ENCODE data around the gene GHR. TPM values are rescaled to one million over a fixed set of nuclear protein-coding genes. Genes with fewer than 3 reads are reported as not detected.
"Not testable (repeated sequence)": the region's sequence is repeated elsewhere in the genome, so short reads cannot be mapped to it uniquely, and the experiment has no call there.

Gene GHR
- total RNA-seq, 1 donor from 2014 or later = 16.7 TPM

DNA sequence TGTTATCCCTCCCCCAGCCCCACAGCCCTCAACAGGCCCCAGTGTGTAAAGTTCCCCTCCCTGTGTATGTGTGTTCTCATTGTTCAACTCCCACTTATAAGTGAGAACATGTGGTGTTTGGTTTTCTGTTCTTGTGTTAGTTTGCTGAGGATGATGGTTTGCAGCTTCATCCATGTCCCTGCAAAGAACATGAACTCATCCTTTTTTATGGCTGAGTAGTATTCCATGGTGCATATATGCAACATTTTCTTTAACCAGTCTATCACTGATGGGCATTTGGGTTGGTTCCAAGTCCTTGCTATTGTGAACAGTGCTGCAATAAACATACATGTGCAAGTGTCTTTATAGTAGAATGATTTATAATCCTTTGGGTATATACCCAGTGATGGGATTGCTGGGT, 261.8 kb downstream of the GHR start:
- H3K36me3 ChIP-seq (ENCODE audit: control insufficient read depth in 3 of 3, insufficient read depth in 3 of 3, low read length in 3 of 3) = peaks cover 2 to 12% (median 9%) of the 10 kb centered on the region in 3 donors
- not testable (repeated sequence) for H3K27me3 ChIP-seq (ENCODE audit: control insufficient read depth in 3 of 3, insufficient read depth in 3 of 3, low read length in 3 of 3); H3K4me3 ChIP-seq (ENCODE audit: low read length in 3 of 3); H3K27ac ChIP-seq (ENCODE audit: low read depth, low read length); H3K9me3 ChIP-seq (ENCODE audit: control insufficient read depth in 3 of 3, low read length in 3 of 3); H3K9ac ChIP-seq (ENCODE audit: low read depth in 1 of 3, low read length in 3 of 3); H3K4me1 ChIP-seq (ENCODE audit: control insufficient read depth in 3 of 3, insufficient read depth in 3 of 3, low read length in 3 of 3)

DNA sequence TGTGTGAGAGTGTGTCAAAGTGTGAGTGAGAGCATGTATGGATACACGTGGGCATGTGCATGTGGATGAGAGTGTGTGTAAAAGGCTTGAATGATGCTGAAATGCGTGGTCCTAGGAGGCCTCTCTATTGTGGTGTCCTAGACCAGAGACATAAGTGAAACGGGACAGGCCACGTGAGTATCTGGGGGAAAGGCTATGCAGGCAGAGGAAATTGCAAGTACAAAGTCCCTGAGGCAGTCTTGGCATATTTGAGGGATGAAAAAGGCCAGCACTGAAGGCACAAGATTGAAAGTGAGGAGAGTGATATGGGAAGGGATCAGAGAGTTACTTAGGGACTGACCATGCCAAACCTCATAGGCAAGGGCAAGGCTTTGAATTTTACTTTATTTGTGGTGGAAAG, 266.2 kb downstream of the GHR start:
- no peaks in the 10 kb centered on the region for H3K27me3 ChIP-seq (ENCODE audit: control insufficient read depth in 3 of 3, insufficient read depth in 3 of 3, low read length in 3 of 3)
- no peaks in the 10 kb centered on the region for H3K9me3 ChIP-seq (ENCODE audit: control insufficient read depth in 3 of 3, low read length in 3 of 3)
- peaks cover 6 to 19% (median 18%) of the 10 kb centered on the region in 3 donors for H3K36me3 ChIP-seq (ENCODE audit: control insufficient read depth in 3 of 3, insufficient read depth in 3 of 3, low read length in 3 of 3)
- no peak overlapping the region for H3K27ac ChIP-seq (ENCODE audit: low read depth, low read length)
- H3K9ac ChIP-seq (ENCODE audit: low read depth in 1 of 3, low read length in 3 of 3) = no peak overlapping the region
- peaks cover 0 to 6% (median 4%) of the 10 kb centered on the region in 3 donors for H3K4me1 ChIP-seq (ENCODE audit: control insufficient read depth in 3 of 3, insufficient read depth in 3 of 3, low read length in 3 of 3)
- no peak overlapping the region for H3K4me3 ChIP-seq (ENCODE audit: low read length in 3 of 3)

DNA sequence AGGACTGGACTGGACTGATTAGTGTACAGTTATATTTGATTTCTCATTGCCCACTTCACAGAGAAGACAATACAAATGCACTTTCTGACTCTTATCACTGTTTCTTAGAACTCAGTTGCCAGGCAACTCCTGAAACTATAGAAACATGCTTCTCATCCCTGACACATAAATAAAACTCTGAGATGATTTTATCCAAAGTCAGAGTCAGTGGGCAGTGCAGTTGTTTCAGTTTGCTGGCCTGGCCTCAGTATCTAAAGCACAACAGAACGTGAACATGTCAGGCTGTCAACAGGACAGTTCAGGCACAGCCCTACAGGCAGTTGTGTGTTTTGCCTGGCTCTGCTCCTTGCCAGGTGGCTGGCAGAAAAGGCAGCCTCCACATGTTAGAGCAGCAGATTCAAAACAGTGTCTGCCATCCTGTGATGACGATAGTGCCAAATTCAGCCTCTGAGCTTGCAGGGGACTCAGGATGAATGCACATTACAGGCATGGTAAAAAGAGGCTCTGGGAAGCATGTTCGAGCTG, 268.2 kb downstream of the GHR start:
- Histone ChIP-seq H3K9me3 (ENCODE audit: control insufficient read depth in 3 of 3, low read length in 3 of 3) (no peaks in the 10 kb centered on the region), H3K36me3 (ENCODE audit: control insufficient read depth in 3 of 3, insufficient read depth in 3 of 3, low read length in 3 of 3) (peaks cover 6 to 30% (median 22%) of the 10 kb centered on the region in 3 donors), H3K4me3 (ENCODE audit: low read length in 3 of 3) (no peak overlapping the region), H3K27me3 (ENCODE audit: control insufficient read depth in 3 of 3, insufficient read depth in 3 of 3, low read length in 3 of 3) (no peaks in the 10 kb centered on the region), H3K27ac (ENCODE audit: low read depth, low read length) (peak overlapping the region; percentile 26), H3K4me1 (ENCODE audit: control insufficient read depth in 3 of 3, insufficient read depth in 3 of 3, low read length in 3 of 3) (peaks cover 0 to 6% (median 4%) of the 10 kb centered on the region in 3 donors), H3K9ac (ENCODE audit: low read depth in 1 of 3, low read length in 3 of 3) (no peak overlapping the region)

DNA sequence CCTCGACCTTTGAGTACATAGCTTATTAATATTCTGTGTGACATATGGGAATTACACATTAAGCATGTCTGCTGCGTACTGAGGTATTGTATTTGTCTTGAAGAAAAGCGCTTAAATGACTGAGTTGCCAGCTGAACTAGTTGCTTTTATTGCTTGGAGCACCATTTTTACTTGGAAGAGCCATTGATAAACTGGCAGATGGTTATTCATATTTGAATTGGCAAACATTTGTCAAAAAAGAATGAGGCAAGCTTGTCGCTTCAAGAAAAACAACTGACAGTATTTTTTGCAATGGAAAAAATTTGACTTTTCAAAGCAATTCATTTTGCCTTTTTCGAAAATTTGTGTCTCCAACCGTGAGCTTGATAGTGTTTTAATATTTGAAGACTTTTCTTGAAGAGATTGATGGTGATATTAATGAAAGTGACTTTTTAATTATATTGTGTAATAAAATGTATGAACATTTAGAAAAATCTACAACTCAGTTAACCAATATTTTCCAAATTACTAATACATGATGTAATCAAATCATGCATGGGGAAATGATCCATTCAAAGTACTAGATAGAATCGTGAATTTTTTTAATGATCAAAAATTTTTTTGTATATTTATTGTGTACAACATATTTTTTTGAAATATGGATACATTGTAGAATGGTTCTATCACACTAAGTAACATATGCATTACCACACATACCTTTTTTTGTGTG, 278.3 kb downstream of the GHR start:
- Histone ChIP-seq H3K9ac (ENCODE audit: low read depth in 1 of 3, low read length in 3 of 3) (no peak overlapping the region), H3K4me1 (ENCODE audit: control insufficient read depth in 3 of 3, insufficient read depth in 3 of 3, low read length in 3 of 3) (no peaks in the 10 kb centered on the region), H3K9me3 (ENCODE audit: control insufficient read depth in 3 of 3, low read length in 3 of 3) (peaks cover 0 to 8% (median 1%) of the 10 kb centered on the region in 3 donors), H3K4me3 (ENCODE audit: low read length in 3 of 3) (no peak overlapping the region), H3K36me3 (ENCODE audit: control insufficient read depth in 3 of 3, insufficient read depth in 3 of 3, low read length in 3 of 3) (peaks cover 3 to 32% (median 18%) of the 10 kb centered on the region in 3 donors), H3K27me3 (ENCODE audit: control insufficient read depth in 3 of 3, insufficient read depth in 3 of 3, low read length in 3 of 3) (no peaks in the 10 kb centered on the region), H3K27ac (ENCODE audit: low read depth, low read length) (no peak overlapping the region)

DNA sequence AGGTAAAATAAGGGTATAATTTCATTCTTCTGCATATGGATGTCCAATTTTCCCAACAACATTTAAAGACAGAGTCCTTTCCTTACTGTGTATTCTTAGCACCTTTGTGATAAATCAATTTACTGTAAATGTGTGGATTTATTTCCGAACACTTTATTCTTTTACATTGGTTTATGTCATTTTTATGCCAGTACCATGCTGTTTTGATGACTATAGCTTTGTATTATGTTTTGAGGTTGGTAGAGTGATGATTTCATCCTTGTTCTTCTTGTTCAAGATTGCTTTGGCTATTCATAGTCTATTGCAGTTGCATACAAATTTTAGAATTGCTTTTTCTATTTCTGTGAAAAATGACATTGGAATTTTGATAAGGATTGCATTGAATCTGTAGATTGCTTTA, 280.0 kb downstream of the GHR start:
- Histone ChIP-seq H3K27me3 (ENCODE audit: control insufficient read depth in 3 of 3, insufficient read depth in 3 of 3, low read length in 3 of 3) (no peaks in the 10 kb centered on the region), H3K9me3 (ENCODE audit: control insufficient read depth in 3 of 3, low read length in 3 of 3) (peaks cover 0 to 8% (median 1%) of the 10 kb centered on the region in 3 donors), H3K36me3 (ENCODE audit: control insufficient read depth in 3 of 3, insufficient read depth in 3 of 3, low read length in 3 of 3) (peaks cover 3 to 26% (median 18%) of the 10 kb centered on the region in 3 donors), H3K9ac (ENCODE audit: low read depth in 1 of 3, low read length in 3 of 3) (no peak overlapping the region), H3K4me3 (ENCODE audit: low read length in 3 of 3) (no peak overlapping the region), H3K27ac (ENCODE audit: low read depth, low read length) (no peak overlapping the region), H3K4me1 (ENCODE audit: control insufficient read depth in 3 of 3, insufficient read depth in 3 of 3, low read length in 3 of 3) (no peaks in the 10 kb centered on the region)

DNA sequence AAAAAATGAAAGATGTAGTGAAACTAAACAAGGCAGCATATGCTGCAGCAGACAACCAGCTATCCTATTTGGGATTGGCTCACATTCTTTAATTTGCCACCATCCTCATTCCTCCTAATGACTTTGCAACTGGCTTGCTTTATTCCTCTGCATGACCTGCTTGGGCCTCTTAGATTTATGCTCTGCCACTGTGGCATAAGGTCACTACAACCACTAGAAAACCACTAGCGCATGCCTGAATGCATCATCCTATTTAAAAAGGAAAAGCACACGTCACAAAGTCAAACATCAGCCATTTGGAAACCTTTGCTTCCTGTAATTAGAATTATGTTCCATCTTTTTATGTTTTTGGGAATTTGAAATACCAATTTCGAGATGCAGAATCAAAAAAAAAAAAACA, 292.5 kb downstream of the GHR start:
- H3K27ac ChIP-seq (ENCODE audit: low read depth, low read length) = no peak overlapping the region
- peaks cover 10 to 16% (median 15%) of the 10 kb centered on the region in 3 donors for H3K36me3 ChIP-seq (ENCODE audit: control insufficient read depth in 3 of 3, insufficient read depth in 3 of 3, low read length in 3 of 3)

DNA sequence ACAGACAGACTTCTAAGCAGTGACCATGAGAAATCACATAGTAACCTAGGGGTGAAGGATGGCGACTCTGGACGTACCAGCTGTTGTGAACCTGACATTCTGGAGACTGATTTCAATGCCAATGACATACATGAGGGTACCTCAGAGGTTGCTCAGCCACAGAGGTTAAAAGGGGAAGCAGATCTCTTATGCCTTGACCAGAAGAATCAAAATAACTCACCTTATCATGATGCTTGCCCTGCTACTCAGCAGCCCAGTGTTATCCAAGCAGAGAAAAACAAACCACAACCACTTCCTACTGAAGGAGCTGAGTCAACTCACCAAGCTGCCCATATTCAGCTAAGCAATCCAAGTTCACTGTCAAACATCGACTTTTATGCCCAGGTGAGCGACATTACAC, 295.4 kb downstream of the GHR start:
- Histone ChIP-seq H3K4me1 (ENCODE audit: control insufficient read depth in 3 of 3, insufficient read depth in 3 of 3, low read length in 3 of 3) (no peaks in the 10 kb centered on the region), H3K4me3 (ENCODE audit: low read length in 3 of 3) (no peak overlapping the region), H3K9me3 (ENCODE audit: control insufficient read depth in 3 of 3, low read length in 3 of 3) (no peaks in the 10 kb centered on the region), H3K36me3 (ENCODE audit: control insufficient read depth in 3 of 3, insufficient read depth in 3 of 3, low read length in 3 of 3) (peaks cover 10 to 15% (median 13%) of the 10 kb centered on the region in 3 donors), H3K27me3 (ENCODE audit: control insufficient read depth in 3 of 3, insufficient read depth in 3 of 3, low read length in 3 of 3) (no peaks in the 10 kb centered on the region), H3K27ac (ENCODE audit: low read depth, low read length) (no peak overlapping the region), H3K9ac (ENCODE audit: low read depth in 1 of 3, low read length in 3 of 3) (no peak overlapping the region)

More for the DNA sequence above, 292.5 kb downstream of the GHR start:
- Histone ChIP-seq H3K4me1 (ENCODE audit: control insufficient read depth in 3 of 3, insufficient read depth in 3 of 3, low read length in 3 of 3) (no peaks in the 10 kb centered on the region), H3K9me3 (ENCODE audit: control insufficient read depth in 3 of 3, low read length in 3 of 3) (no peaks in the 10 kb centered on the region), H3K9ac (ENCODE audit: low read depth in 1 of 3, low read length in 3 of 3) (no peak overlapping the region), H3K27me3 (ENCODE audit: control insufficient read depth in 3 of 3, insufficient read depth in 3 of 3, low read length in 3 of 3) (no peaks in the 10 kb centered on the region), H3K4me3 (ENCODE audit: low read length in 3 of 3) (no peak overlapping the region)

DNA sequence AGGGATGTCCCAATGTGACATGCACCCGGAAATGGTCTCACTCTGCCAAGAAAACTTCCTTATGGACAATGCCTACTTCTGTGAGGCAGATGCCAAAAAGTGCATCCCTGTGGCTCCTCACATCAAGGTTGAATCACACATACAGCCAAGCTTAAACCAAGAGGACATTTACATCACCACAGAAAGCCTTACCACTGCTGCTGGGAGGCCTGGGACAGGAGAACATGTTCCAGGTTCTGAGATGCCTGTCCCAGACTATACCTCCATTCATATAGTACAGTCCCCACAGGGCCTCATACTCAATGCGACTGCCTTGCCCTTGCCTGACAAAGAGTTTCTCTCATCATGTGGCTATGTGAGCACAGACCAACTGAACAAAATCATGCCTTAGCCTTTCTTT, 295.8 kb downstream of the GHR start:
- no peaks in the 10 kb centered on the region for H3K4me1 ChIP-seq (ENCODE audit: control insufficient read depth in 3 of 3, insufficient read depth in 3 of 3, low read length in 3 of 3)
- H3K27me3 ChIP-seq (ENCODE audit: control insufficient read depth in 3 of 3, insufficient read depth in 3 of 3, low read length in 3 of 3) = no peaks in the 10 kb centered on the region
- H3K4me3 ChIP-seq (ENCODE audit: low read length in 3 of 3) = no peak overlapping the region
- no peak overlapping the region for H3K9ac ChIP-seq (ENCODE audit: low read depth in 1 of 3, low read length in 3 of 3)
- peaks cover 10 to 15% (median 13%) of the 10 kb centered on the region in 3 donors for H3K36me3 ChIP-seq (ENCODE audit: control insufficient read depth in 3 of 3, insufficient read depth in 3 of 3, low read length in 3 of 3)
- H3K9me3 ChIP-seq (ENCODE audit: control insufficient read depth in 3 of 3, low read length in 3 of 3) = no peaks in the 10 kb centered on the region
- no peak overlapping the region for H3K27ac ChIP-seq (ENCODE audit: low read depth, low read length)

DNA sequence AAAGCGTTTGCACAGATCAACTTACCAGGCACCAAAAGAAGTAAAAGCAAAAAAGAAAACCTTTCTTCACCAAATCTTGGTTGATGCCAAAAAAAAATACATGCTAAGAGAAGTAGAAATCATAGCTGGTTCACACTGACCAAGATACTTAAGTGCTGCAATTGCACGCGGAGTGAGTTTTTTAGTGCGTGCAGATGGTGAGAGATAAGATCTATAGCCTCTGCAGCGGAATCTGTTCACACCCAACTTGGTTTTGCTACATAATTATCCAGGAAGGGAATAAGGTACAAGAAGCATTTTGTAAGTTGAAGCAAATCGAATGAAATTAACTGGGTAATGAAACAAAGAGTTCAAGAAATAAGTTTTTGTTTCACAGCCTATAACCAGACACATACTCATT, 297.0 kb downstream of the GHR start:
- H3K27ac ChIP-seq (ENCODE audit: low read depth, low read length) = no peak overlapping the region

DNA sequence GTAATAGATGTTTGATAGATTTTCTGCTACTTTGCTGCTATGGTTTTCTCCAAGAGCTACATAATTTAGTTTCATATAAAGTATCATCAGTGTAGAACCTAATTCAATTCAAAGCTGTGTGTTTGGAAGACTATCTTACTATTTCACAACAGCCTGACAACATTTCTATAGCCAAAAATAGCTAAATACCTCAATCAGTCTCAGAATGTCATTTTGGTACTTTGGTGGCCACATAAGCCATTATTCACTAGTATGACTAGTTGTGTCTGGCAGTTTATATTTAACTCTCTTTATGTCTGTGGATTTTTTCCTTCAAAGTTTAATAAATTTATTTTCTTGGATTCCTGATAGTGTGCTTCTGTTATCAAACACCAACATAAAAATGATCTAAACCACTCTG, 298.2 kb downstream of the GHR start:
- peaks cover 10 to 15% (median 13%) of the 10 kb centered on the region in 3 donors for H3K36me3 ChIP-seq (ENCODE audit: control insufficient read depth in 3 of 3, insufficient read depth in 3 of 3, low read length in 3 of 3)
- H3K27ac ChIP-seq (ENCODE audit: low read depth, low read length) = no peak overlapping the region
- H3K4me3 ChIP-seq (ENCODE audit: low read length in 3 of 3) = no peak overlapping the region
- no peak overlapping the region for H3K9ac ChIP-seq (ENCODE audit: low read depth in 1 of 3, low read length in 3 of 3)
- no peaks in the 10 kb centered on the region for H3K9me3 ChIP-seq (ENCODE audit: control insufficient read depth in 3 of 3, low read length in 3 of 3)
- no peaks in the 10 kb centered on the region for H3K27me3 ChIP-seq (ENCODE audit: control insufficient read depth in 3 of 3, insufficient read depth in 3 of 3, low read length in 3 of 3)
- H3K4me1 ChIP-seq (ENCODE audit: control insufficient read depth in 3 of 3, insufficient read depth in 3 of 3, low read length in 3 of 3) = no peaks in the 10 kb centered on the region

More for the DNA sequence above, 297.0 kb downstream of the GHR start:
- H3K4me3 ChIP-seq (ENCODE audit: low read length in 3 of 3) = no peak overlapping the region
- no peaks in the 10 kb centered on the region for H3K4me1 ChIP-seq (ENCODE audit: control insufficient read depth in 3 of 3, insufficient read depth in 3 of 3, low read length in 3 of 3)
- H3K36me3 ChIP-seq (ENCODE audit: control insufficient read depth in 3 of 3, insufficient read depth in 3 of 3, low read length in 3 of 3) = peaks cover 10 to 15% (median 13%) of the 10 kb centered on the region in 3 donors
- H3K9me3 ChIP-seq (ENCODE audit: control insufficient read depth in 3 of 3, low read length in 3 of 3) = no peaks in the 10 kb centered on the region
- H3K9ac ChIP-seq (ENCODE audit: low read depth in 1 of 3, low read length in 3 of 3) = no peak overlapping the region
- H3K27me3 ChIP-seq (ENCODE audit: control insufficient read depth in 3 of 3, insufficient read depth in 3 of 3, low read length in 3 of 3) = no peaks in the 10 kb centered on the region

Data from skeletal muscle tissue (tissue), 4 donors.